ENCODE data around the gene CXXC1.
A peak's percentile ranks its signal among the peaks of the same experiment; 100 is the strongest.

GRCh38 chr18:50266248-50266704, 21.2 kb downstream of the CXXC1 start, which contains the start of gene CFAP53:
- TF ChIP-seq POLR2AphosphoS5 (IDR thresholded peaks at IDR 0.05; ENCODE audit: low read depth, low read length) (0 out of 2 replicates have a peak, but pooled peaks have one; percentile 47), POLR2A (IDR thresholded peaks at IDR 0.05; ENCODE audit: low read depth, low read length) (no peak; the same call in 1 of the 2 replicates)

Data from GM12891 (cell line).